A673 (cell line): ENCODE results near the gene PRDM16.

Experiments
- CTCF ChIP-seq: fragments of 300-800, 200-600 bp; sonication (generic); conservative IDR thresholded peaks from 2 replicates; pipeline ENCODE4 v1.5.1; 2017; ENCODE audit warnings: low read depth, mild to moderate bottlenecking, antibody characterized with exemption, low read length, moderate library complexity, mixed read lengths
- EZH2 ChIP-seq: fragments of 200-600 bp; sonication (generic); IDR thresholded peaks from 2 replicates; pipeline ENCODE4 v1.6.1; 2017; ENCODE audit warnings: borderline replicate concordance, low read depth, mild to moderate bottlenecking, mixed read lengths, antibody characterized with exemption, low read length; ENCODE audit not compliant: poor library complexity, severe bottlenecking

- TF ChIP-seq EZH2 (no peak), CTCF (no peak)
Observed at GRCh38 chr1:3282186-3282585, 213.2 kb downstream of the PRDM16 start.
